HG02852 (cell line): Measurements from ENCODE around the gene CUL2.

ENCODE experiments used
- ATAC-seq: cut with Tn5 transposase; IDR thresholded peaks from one replicate; pipeline ENCODE4 v1.9.1; 2021; ENCODE audit warnings: mild to moderate bottlenecking, moderate library complexity; ENCODE audit not compliant: unreplicated experiment

CUL2 gene

DNA sequence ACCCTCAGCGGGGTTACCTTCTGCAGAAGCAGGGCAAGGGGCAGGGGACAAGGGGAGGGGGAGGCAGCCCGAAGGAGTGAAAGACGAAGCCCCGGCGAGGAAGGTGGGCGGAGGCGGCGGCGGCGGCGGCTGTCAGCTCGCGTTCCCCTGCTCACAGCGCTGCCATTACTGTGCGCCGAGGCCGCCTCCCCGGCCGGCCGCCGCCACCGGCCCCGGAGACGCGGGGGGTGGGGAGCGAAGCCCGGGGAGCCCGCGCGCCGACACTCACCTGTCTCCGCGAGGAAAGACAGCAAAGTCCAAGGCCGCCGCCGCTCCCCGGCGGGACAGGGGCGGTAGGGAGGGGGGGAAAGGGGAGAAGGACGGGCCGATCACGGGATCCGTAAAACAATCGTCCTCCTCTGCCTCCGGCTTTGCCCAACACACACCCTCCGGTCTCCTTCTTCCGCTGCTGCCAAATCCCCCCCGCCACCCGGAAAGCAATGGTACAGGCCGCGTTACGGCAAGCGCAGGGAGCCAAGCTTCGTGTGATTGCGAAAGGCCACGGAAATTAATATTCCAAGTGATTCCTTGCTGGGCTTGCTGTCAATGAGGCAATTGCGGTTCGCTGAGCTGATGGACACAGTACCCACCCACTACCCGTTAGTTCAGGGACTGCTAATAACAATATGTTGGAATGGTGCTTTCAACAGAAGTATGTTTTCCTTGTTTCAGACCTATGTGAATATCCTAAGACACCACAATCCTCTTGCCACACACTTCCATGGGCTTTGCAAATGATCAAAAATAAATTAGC, at the start of gene CUL2:
TSS of gene CUL2 (minus strand) at position 180 of the 793 bp plus-strand sequence. CDS start 19,024 bp downstream, outside the sequence.
- ATAC-seq, result peak; percentile 96

DNA sequence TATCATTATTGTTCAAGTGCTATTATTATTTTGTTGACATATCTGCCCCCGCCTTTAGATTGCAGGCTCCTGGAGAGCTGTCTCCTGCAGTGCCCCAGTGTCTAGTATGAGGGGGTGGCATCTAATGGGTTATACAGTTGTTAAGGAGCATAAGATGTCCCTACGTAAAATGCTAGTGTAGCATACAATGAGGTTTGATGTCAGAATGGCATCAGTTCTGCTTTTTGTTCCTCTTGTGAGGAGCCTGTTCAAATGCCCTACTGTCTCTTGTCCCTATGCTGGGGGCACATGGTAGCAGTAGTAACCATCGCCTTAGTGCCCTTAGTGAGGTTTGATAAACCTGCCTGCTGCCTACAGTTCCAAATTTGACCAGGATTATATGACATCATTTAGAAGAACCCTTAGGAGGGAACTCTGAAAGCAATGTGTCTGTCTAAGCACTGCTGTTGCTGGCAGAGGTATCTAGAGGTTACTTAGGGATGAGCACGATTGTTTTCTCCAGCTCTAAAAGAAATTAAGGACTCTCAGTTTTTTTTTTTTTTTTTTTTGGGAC, 46.2 kb upstream of the CUL2 start:
- ATAC-seq, result peak; percentile 53

DNA sequence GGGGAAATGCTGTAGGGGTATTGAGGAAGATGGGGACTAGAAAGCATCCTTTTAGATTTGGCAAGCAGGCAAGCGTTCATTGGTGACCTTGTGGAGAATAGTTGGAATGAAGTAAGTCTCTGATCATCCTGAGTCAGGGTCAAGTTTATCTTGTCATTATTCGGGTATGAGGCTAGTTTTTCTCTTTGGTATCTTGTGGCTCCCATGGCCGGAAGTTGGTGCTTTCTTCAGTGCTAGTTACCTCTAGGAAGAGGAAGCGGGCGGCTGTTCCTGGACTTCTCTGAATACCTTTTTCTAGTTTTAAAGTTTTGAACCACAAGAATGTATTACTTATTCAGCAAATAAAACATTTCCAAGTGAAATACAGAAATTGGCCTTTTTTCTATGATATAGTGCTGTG, 45.7 kb upstream of the CUL2 start:
- no peak for ATAC-seq

DNA sequence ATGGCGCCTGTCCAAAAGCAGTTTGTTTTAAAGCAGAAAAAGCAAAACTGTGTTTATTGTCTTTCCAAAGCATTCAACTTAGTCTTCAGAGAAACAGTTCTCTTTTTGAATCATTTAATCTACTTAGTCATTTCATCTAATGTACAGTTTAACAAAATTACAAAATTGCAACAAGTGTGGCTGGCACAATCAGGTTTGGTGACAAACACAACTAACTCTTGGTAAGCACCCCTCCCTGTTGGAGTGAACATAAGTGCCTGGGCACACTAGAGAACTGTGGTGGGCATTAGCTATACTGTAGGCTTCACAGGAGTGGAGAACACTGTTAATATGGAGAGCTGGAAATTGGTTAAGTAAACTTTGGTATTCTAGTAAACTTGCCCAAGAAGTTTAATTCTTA, 43.4 kb upstream of the CUL2 start:
- no peak for ATAC-seq

DNA sequence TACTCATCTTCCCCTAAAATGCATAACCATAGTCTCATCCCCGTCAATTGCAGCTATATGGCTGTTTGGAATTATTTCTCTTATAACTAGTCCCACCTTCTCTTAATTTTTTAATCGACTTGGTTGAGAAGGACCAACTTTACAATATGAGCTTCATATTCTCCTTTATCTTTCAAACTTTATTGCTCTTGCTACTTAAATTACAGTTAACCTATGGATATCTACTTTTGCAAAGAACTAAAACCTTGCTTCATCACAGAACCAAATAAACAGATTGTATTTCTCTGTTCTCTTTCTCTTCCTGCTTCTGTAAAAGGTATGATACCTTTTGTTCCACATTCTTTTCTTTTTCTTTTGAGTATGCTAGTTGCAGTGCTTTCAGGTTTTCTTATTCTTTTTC, 42.6 kb upstream of the CUL2 start:
- ATAC-seq, result no peak

DNA sequence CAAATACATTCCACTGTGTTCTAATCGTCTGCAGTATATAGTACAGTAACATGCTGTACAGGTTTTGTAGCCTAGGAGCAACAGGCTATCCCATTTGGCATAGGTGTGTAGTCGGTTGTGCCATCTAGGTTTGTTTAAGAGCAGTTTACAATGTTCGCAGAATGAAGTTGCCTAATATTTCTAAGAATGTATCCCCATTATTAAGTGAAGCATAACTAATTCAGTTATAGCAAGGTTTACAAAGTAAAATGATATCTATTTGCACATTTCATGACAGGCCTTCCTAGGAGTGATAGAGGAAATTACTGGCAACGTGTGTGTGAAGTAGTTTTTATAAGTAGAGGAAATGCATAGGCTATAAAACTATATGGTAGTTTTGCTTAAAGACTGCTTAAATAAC, 40.5 kb upstream of the CUL2 start:
- ATAC-seq, result no peak

DNA sequence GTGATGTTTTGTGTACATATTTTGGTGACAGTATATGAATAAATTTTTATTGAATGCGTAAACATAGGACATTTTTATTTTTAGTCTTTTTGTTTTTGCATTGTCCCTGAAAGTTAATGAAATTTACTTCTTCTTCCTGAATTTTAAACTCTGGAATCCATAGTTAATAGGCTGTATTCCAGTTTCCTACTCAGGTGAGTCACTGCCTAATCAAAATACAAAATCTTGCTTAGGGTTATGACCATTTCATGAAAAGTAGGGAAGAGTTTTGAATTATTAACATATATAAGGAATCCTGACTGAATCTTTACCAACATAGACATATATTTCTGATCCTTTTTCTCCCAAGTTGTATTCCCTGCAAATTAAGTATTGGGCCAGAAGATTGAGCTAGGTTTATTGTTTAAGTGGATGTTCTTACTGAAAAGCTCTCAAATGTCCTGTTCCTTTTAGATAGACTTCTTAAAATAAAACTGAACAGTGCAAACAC, 39.1 kb upstream of the CUL2 start:
- no peak for ATAC-seq

DNA sequence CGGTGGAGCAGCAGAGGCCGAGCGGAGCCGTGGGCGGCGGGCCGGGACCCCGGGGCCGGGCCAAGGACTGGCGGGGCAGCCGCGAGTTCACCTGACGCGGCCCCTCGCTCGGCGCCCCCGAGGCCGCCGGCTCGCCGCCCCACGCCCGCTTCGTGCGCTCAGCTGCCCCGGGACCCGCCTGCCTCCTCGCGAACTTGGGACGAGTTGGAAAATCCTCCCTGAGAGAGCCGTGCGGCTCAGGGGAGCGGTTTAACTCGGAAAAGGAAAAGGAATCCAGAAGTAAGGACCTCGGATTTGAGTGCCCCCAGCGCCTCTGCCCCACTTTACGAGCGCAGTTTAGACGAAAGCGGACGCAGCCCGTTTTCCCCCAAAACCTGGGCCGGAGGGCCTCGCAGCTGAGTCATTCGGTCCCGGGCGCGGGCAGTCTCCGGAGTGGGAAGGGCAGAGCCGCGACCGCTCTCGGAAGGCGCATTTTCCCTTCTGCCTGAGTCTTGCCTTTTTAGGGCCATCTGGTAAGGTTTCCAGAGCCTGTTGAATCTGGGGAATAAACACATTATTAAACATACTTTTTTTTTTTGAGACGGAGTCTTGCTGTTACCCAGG, 37.2 kb upstream of the CUL2 start:
- peak; percentile 13 for ATAC-seq

DNA sequence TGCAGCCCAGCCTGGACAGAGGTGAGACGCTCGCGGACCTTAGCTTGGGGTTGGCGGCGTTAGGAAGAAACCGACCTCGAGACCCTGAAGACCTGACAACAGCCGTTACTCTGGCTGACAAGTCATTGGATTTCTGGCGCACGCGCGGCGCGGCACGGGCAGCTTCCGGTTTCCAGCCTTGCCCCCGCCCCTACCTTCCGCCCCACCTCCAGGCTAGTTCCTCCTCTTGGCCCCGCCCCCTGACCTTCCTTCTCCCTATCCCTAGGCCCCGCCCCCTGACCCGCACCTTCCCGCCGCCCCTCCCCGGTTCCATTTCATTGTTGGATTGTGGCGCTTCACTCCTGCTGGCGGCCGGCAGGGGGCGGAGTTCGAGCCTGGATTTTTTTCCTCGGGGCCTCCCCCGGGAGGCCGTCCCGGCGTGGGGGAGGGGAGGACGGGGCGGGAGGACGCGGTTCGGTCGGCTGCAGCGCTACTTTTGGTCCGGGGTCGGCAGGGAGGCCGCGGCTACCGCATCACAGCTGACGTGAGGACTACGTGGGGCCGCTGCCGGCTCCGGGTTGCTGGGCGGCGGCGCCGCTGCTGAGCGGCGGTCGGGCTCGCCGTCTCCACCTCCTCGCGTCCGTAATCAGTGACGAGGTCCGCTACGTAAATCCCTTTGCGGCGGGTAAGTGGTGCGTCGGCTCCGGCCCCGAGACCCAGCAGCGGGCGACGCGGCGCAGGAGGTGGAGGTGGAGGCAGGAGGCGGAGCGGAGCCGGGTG, 36.6 kb upstream of the CUL2 start, which contains the start of gene CREM:
TSS of gene CREM (plus strand) at position 317 of the 759 bp plus-strand sequence. CDS start 10,990 bp downstream, outside the sequence.
- ATAC-seq, result peak; percentile 78

DNA sequence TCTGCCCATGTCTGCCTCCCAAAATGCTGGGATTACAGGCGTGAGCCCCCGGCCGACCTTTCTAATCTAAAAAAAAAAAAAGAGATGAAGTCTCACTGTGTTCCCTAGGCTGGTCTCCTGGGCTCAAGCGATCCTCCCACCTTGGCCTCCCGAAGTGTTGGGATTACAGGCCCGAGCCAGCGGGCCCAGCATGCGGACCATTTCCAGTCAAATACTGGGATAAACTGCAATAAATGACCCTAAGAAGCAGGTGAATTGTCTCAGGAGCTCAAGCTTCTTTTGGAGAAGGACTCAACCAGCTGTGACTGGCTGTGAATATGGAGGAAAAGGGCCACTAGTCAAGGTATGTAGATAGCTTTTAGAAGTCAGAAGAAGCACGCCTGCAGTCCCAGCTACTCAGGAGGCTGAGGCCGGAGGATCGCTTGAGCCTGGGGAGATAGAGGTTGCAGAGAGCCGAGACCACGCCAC, 36.0 kb upstream of the CUL2 start:
- no peak for ATAC-seq

DNA sequence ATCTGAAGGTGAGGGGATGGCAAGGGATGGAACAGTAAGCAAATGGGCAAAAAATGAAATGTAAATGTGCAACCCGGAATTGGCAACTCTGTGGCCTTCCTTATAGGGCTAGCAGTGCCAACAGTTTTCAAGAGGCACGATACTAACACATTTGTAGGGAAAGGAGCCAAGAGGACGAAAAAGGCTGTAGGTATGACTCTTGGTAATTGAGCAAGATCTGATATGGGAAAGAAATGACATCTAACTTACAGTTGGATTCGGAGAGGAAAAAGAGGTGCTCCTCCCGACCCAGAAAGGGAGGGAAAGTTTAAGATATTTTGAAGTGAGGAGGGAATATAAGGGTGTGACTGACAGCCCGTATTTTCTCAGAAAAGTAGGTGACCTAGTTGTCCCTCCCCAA, 34.4 kb upstream of the CUL2 start:
- ATAC-seq, result no peak

DNA sequence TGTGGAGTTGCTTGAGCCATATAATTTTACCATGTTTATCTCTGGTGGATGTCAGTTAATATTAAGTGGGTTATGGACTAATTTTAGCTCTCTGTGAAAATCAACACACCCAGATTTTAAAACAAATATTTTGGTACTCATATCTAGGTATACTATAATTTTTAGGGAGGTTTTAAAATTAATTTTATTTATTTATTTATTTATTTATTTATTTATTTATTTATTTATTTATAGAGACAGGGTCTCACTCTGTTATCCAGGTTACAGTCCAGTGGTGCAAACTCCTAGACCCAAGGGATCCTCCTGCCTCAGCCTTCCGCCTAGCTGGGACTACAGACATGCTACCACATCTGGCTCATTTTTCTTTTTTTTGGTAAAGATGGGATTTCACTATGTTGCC, 29.2 kb upstream of the CUL2 start:
- ATAC-seq, result no peak

DNA sequence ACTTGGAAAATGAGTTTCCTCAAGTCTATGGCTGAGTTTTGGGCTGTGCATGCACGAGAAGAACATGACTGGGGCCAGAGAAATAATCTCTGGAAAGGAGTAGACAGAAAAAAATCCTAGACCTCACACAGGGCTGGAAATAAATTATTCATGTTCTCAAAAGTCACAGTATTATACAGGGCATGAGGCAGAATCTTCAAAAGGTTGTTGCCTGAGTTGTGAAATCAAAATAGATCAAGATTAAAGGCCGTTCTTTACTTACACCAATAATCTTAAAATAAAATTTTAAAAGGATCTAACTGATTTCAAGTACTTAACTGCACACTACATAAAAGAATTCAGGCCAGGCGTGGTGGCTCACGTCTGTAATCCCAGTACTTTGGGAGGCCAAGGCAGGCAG, 22.4 kb upstream of the CUL2 start:
- ATAC-seq, result no peak

DNA sequence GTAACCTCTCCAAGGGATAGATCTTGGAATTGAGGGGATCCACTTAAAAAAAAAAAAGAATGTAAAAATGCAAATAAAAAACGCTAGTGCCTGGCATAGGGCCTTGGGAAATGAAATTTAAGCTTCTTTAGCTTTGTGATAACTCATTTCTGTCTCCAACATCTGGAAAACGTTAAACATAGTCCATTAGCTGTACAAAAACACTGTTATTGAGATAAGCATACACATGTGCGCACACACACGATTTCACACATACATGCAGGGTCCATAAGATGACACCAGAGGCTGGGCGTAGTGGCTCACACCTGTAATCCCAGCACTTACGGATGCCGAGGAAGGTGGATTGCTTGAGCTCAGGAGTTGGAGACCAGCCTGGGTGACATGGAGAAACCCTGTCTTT, 13.7 kb upstream of the CUL2 start:
- no peak for ATAC-seq

DNA sequence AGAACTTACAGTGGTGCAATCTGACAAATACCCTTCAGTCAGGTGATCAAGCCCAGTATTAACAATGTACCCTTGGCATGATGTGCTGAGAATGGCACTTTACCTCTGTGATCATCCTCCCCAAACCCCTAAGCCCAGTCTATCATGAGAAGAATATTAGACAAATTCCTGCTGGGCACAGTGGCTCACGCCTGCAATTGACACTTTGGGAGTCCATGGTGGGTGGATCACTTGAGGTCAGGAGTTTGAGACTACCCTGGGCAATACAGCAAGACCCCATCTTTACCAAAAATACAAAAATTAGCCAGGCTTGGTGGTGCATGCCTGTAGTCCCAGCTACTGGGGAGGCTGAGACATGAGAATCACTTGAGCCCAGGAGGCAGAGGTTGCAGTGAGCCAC, 7.4 kb upstream of the CUL2 start:
- no peak for ATAC-seq

DNA sequence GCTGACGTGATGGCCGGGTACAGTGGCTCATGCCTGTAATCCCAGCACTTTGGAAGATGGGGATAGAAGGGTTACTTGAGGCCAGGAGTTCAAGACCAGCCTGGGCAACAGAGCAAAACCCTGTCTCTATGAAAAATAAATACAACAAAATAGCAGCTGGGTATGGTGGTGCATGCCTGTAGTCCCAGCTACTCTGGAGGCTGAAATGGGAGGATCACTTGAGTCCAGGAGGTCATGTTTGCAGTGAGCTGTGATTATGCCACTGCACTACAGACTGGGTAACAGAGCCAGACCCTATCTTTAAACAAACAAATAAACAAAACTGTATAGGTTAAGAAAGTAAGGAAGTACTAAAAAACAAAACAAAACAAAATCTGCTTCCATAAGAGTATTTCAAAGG, 6.2 kb upstream of the CUL2 start:
- ATAC-seq, result no peak

DNA sequence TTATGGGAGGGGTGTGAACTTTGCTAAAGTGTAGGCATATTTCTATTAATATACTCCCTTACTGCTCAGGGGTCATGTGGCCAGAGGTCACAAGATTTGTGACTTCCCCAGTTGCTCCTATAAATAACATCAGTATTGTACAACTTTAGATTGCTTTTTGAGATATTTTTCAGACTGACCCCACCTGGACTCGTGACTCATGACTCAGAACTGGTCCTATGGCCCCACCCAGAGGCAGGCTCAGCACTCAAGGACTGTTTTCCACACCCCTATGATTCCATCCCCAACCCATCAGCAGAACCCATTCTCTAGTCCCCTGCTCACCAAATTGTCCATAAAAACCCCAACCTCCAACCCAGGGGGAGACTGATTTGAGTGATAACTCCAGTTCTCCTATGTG, 2.7 kb upstream of the CUL2 start:
- no peak for ATAC-seq

DNA sequence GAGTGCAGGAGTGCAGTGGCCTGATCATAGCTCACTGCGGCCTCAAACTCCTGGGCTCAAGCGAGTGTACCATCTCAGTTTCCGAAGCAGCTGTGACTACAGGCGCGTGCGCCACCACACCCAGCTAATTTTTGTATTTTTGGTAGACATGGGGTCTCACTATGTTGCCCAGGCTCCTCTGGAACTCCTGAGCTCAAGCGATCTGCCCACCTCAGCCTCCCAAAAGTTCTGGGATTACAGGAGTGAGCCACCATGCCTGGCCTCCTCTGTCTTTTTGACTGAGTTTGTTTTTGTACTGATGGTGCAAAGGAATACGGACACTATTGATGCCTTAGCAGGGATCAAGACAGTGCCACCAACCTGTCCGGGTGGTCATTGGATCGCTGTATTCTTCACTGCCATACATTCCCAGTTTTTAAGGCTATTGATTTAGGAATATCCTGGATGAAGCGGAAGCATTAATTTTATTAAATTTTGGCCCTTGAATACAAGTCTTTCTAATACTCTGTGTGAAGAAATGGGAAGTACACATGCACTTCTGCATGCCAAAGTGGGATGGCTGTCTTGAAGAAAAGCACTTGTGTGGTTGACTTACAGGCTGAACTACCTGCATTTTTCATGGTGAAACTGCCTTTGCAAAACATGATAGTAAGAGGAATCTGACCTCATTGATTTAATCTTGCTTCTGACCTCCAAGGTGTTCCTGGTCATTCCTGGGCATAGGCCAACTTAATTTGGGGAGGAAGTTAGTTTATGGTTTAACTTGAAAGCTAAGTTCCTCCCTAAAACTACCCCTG, 2.1 kb upstream of the CUL2 start:
- ATAC-seq, result no peak

DNA sequence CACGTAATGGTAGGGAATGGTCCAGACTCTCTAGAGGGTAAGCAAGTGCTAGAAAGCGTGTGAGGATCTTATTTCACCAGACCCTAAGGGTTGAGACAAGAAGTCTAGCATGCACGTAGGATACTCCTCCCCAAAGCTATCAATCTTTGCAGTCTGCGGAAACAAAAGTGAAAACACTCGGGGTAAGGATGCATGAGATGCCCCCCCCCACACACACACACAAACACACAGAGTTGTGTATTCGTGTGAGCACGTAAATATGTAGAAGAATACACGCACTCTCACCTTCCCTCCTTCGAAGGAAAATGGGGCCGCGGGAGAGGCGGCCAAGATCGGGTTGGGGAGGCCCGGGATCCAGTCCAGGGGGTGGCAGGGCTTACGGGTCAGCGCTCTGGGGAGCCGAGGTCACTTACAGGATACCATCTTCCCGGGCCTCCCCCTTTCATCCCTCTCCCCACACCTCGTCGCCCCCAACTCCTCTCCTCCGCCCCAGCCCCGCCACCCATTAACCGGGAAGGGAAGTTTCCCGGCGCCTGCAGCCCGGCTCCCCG, 455 bp downstream of the CUL2 start:
- peak; percentile 47 for ATAC-seq

DNA sequence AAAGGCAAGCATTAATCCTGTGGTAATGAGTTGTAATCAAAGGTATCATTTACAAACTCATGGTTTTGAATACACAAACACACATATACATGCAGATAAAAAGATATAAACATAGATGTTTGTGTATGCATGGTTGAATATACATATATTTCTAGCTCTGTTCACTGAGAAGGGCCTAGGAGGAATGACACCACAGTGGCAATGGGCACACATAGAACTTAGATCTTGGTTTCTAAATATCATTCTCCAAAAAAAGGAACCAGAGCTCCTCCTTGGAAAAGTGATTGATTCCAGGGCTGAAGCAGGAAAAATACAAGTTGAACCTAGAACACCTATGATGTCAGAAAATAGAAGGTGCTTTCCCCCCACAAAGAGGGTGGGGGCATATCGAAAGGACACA, 6.9 kb downstream of the CUL2 start:
- no peak for ATAC-seq
